Right lobe of liver (tissue), 6 donors: Measurements from ENCODE around the gene FGF22. TPM values are rescaled to one million over a fixed set of nuclear protein-coding genes. Genes with fewer than 3 reads are reported as not detected.
"Not testable (repeated sequence)": the region's sequence is repeated elsewhere in the genome, so short reads cannot be mapped to it uniquely, and the experiment has no call there.

Source experiments
- ATAC-seq, 4 donors: fragments of 200-7000 bp; cut with Tn5 transposase; one replicate each; pipeline ENCODE4 v1.9.1; 2020; ENCODE audit warnings: mild to moderate bottlenecking in 4 of 4, moderate library complexity in 4 of 4
- DNase-seq, 3 donors: peaks; one replicate each; pipeline ENCODE4 v3.0.0-alpha.2; 2020
- H3K27ac ChIP-seq, 3 donors: fragments of 200-600 bp; one replicate each; pipeline ENCODE4 v1.8.0; 2022
- H3K27me3 ChIP-seq, 2 donors: fragments of 200-600 bp; one replicate each; pipeline ENCODE4 v1.8.0; 2022
- H3K36me3 ChIP-seq, 4 donors: fragments of 200-600 bp; sonication (generic) in 1 of 4; one replicate each; pipeline versions ENCODE4 v1.5.1 to v1.8.0; 2017 to 2022; ENCODE audit warnings: control low read depth in 1 of 4
- H3K4me1 ChIP-seq, 4 donors: fragments of 200-600 bp; sonication (generic) in 1 of 4; one replicate each; pipeline versions ENCODE4 v1.5.1 to v1.8.0; 2017 to 2022; ENCODE audit warnings: control low read depth in 1 of 4
- H3K4me3 ChIP-seq, 3 donors: fragments of 200-600 bp; one replicate each; pipeline ENCODE4 v1.8.0; 2022
- H3K9me3 ChIP-seq, 4 donors: fragments of 200-600 bp; sonication (generic) in 1 of 4; one replicate each; pipeline versions ENCODE4 v1.5.1 to v1.8.0; 2017 to 2022; ENCODE audit warnings: control low read depth in 1 of 4
- POLR2A ChIP-seq: fragments of 450-650 bp; IDR thresholded peaks from one replicate; pipeline ENCODE4 v1.6.1; 2017; ENCODE audit warnings: antibody characterized with exemption, mild to moderate bottlenecking
- WGBS: methylation state at CpG from one replicate; pipeline ENCODE4 v1.1.6; 2018; ENCODE audit warnings: low coverage, low lambda C conversion rate; ENCODE audit not compliant: insufficient coverage; ENCODE audit errors: missing lambda C conversion rate; 5-methylcytosine and 5-hydroxymethylcytosine counted together
- intact Hi-C, 2 donors: fragments of 100-400 bp; cut with DNase I; formaldehyde crosslinking; loops; one replicate each; pipeline versions ENCODE4 v1.11.2 to v1.14.1; 2022
- total RNA-seq, 6 experiments: library from RNA; depleted of rRNA in 2 of 6; stranded (reverse); fragments of >200 nt in 2 of 6; fragmentation: NEBNext Ultra II Directional in 3 of 6; extraction: Animal tissue kit (Norgen Biotek cat#: 25700) in 3 of 6; gene quantifications; one replicate each; pipeline versions ENCODE4 v1.1.0 to v1.2.4, GENCODE V29; 2016 to 2023
- TF ChIP-seq, protein P1 (sequence below), 4 donors: fragments of 200-600 bp in 3 of 4; fragments of 450-650 bp in 1 of 4; IDR thresholded peaks; one replicate each; pipeline versions ENCODE4 v1.5.1 to v1.8.0; 2016 to 2022; ENCODE audit warnings: antibody characterized with exemption in 4 of 4, mild to moderate bottlenecking in 2 of 4
- donor health status: DM: no; HTN: yes; CAD: no.
- donor health status: DM: no; HTN: no; CAD: no.
- donor health status: DM: no; HTN: no; CAD: no.
- donor health status: DM: no; HTN: yes; CAD: no.
- donor health status: DM: no; HTN: yes; CAD: no.

Gene FGF22
- total RNA-seq, 6 experiments from 2014 or later, result 0.15 TPM; not detected in 5

DNA sequence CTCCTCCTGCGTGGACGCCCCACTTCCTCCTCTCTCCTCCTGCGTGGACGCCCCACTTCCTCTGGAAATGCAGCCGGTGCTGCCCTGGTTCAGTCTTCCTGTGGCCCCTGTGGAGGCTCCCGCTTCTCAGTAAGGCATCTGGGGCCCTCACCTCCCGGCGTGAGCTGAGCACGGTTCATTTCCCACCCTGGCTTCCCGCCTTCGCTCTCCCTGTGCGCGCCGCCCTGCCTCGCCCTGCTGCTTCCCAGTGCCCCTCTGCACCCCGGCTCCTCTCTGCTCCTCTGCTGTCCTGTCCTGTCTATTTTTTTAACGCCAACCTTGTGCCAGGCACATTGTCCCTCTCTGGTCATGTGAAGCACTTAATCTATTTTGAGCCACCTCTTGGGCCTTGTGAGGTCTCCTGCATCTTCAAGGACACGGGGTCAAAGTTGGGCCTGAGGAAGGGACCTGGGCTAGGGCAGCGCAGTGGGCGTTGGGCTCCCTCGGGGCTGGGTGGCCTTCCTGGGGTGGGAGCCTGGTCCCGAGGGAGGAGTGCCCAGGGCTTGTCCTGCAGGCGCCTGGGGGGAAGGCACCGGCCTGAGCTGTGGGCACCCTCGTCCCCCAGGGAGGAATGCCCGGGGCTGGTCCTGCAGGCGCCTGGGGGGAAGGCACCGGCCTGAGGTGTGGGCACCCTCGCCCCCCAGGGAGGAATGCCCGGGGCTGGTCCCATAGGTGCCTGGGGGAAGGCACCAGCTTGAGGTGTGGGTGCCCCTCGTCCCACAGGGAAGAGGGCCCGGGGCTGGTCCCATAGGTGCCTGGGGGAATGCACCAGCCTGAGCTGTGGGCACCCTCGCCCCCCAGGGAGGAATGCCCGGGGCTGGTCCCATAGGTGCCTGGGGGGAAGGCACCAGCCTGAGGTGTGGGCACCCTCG is 37.0 kb upstream of the FGF22 start:
- ATAC-seq (peak in 1 of 4 donors; percentile 9), DNase-seq (no peak)
- no peak overlapping the region for H3K4me3 ChIP-seq
- no peak overlapping the region for H3K27ac ChIP-seq
- no peaks in the 10 kb centered on the region for H3K36me3 ChIP-seq
- H3K9me3 ChIP-seq, result no peaks in the 10 kb centered on the region
- intact Hi-C loops, result no loop called here
- H3K27me3 ChIP-seq, result no peaks in the 10 kb centered on the region
- TF ChIP-seq POLR2A, result no peak
- TF ChIP-seq, protein P1, sequence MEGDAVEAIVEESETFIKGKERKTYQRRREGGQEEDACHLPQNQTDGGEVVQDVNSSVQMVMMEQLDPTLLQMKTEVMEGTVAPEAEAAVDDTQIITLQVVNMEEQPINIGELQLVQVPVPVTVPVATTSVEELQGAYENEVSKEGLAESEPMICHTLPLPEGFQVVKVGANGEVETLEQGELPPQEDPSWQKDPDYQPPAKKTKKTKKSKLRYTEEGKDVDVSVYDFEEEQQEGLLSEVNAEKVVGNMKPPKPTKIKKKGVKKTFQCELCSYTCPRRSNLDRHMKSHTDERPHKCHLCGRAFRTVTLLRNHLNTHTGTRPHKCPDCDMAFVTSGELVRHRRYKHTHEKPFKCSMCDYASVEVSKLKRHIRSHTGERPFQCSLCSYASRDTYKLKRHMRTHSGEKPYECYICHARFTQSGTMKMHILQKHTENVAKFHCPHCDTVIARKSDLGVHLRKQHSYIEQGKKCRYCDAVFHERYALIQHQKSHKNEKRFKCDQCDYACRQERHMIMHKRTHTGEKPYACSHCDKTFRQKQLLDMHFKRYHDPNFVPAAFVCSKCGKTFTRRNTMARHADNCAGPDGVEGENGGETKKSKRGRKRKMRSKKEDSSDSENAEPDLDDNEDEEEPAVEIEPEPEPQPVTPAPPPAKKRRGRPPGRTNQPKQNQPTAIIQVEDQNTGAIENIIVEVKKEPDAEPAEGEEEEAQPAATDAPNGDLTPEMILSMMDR (IDR thresholded peaks at IDR 0.05), result no peak
- H3K4me1 ChIP-seq, result no peaks in the 10 kb centered on the region
- WGBS, result 87% methylated on average over 26 of the region's 35 CpGs

DNA sequence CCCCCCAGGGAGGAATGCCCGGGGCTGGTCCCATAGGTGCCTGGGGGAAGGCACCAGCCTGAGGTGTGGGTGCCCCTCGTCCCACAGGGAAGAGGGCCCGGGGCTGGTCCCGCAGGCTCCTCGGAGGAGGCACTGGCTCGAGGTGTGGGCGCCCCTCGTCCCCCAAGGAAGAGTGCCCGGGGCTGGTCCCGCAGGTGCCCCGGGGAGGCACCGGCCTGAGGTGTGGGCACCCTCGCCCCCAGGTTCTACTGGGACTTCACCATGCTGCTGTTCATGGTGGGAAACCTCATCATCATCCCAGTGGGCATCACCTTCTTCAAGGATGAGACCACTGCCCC is 36.4 kb upstream of the FGF22 start:
- H3K27me3 ChIP-seq, H3K4me1 ChIP-seq, ATAC-seq, H3K4me3 ChIP-seq, intact Hi-C loops, DNase-seq, H3K9me3 ChIP-seq, H3K27ac ChIP-seq, H3K36me3 ChIP-seq: not testable (repeated sequence)
- WGBS, result 17% methylated on average over 1 of the region's 13 CpGs

DNA sequence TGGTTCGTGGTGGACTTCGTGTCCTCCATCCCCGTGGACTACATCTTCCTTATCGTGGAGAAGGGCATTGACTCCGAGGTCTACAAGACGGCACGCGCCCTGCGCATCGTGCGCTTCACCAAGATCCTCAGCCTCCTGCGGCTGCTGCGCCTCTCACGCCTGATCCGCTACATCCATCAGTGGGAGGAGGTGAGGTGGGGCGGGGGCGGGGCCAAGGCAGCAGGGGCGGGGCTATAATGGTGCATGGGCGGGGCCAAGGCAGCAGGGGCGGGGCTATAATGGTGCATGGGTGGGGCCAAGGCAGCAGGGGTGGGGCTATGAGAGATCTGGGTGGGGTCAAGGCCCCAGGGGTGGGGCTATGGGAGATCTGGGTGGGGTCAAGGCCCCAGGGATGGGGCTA is 35.9 kb upstream of the FGF22 start:
- DNase-seq, H3K4me3 ChIP-seq, H3K9me3 ChIP-seq, H3K27ac ChIP-seq, H3K4me1 ChIP-seq, H3K27me3 ChIP-seq, H3K36me3 ChIP-seq, ATAC-seq, intact Hi-C loops: not testable (repeated sequence)
- WGBS, result 92% methylated on average over 17 of the region's 20 CpGs

DNA sequence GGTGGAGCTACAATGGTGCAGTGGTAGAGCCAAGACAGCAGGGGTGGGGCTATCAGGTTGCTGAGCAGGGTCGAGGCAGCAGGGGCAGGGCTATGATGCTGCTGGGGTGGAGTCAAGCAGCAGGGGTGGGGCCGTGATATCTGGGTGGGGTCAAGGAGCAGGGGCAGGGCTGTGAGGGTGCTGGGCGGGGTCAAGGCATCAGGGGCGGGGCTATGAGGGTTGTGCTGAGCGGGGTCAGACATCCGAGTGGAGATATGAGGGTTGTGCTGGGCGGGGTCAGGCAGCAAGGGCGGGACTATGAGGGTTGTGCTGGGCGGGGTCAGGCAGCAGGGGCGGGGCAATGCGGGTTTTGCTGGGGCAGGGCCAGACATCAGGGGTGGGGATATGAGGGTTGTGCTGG is 35.3 kb upstream of the FGF22 start:
- no peaks in the 10 kb centered on the region for H3K36me3 ChIP-seq
- H3K27me3 ChIP-seq, result no peaks in the 10 kb centered on the region
- intact Hi-C loops, result no loop called here
- H3K9me3 ChIP-seq, result no peaks in the 10 kb centered on the region
- WGBS, result 62% methylated on average over 8 of the region's 11 CpGs
- DNase-seq, result no peak
- no peak overlapping the region for H3K27ac ChIP-seq
- TF ChIP-seq, protein P1 (IDR thresholded peaks at IDR 0.05), result no peak
- TF ChIP-seq POLR2A, result no peak
- no peaks in the 10 kb centered on the region for H3K4me1 ChIP-seq
- no peak overlapping the region for H3K4me3 ChIP-seq
- ATAC-seq, result peak in 2 of 4 donors; percentile 4 to 39

DNA sequence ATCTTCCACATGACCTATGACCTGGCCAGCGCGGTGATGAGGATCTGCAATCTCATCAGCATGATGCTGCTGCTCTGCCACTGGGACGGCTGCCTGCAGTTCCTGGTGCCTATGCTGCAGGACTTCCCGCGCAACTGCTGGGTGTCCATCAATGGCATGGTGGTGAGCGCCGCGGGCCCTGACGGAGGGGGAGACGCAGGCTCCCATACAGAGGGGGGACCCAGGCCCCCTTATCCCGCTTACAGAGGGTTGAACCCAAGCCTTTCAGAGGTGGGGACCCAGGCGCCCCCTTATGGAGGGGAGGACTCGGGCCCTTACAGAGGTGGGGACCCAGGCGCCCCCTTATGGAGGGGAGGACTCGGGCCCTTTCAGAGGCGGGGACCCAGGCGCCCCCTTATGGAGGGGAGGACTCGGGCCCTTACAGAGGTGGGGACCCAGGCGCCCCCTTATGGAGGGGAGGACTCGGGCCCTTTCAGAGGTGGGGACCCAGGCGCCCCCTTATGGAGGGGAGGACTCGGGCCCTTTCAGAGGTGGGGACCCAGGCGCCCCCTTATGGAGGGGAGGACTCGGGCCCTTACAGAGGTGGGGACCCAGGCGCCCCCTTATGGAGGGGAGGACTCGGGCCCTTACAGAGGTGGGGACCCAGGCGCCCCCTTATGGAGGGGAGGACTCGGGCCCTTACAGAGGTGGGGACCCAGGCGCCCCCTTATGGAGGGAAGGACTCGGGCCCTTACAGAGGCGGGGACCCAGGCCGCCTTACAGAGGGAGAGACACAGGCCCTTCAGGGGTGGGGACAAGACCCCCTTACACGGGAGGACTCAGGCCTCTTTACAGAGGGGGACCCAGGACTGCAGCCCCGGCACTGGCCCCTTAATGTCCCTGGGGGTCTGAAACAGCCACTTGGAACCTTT is 34.4 kb upstream of the FGF22 start:
- DNase-seq, H3K9me3 ChIP-seq, ATAC-seq, H3K36me3 ChIP-seq, H3K4me3 ChIP-seq, H3K4me1 ChIP-seq, intact Hi-C loops, H3K27ac ChIP-seq, H3K27me3 ChIP-seq: not testable (repeated sequence)
- 80% methylated on average over 1 of the region's 34 CpGs for WGBS
